Adrenal gland (tissue), 5 donors: ENCODE data around the gene PTPRJ.

ENCODE experiments used
- CTCF ChIP-seq, 6 experiments: fragments of 450-650 bp in 4 of 6; fragments of 200-600 bp in 2 of 6; sonication (generic) in 1 of 6; IDR thresholded peaks; 1 replicate in 5 of 6; 2 replicates in 1 of 6; pipeline versions ENCODE4 v1.5.1 to v1.8.0; 2016 to 2021; ENCODE audit warnings: antibody characterized with exemption in 6 of 6, mild to moderate bottlenecking in 2 of 6, moderate library complexity in 1 of 6
- POLR2A ChIP-seq, 2 donors: fragments of 450-650 bp; IDR thresholded peaks; one replicate each; pipeline ENCODE4 v1.6.1; 2017; ENCODE audit warnings: antibody characterized with exemption in 2 of 2, mild to moderate bottlenecking in 2 of 2, moderate library complexity in 1 of 2
- donor health status: DM: no; HTN: no; CAD: no.

GRCh38 chr11:48018528-48019216, 38.3 kb downstream of the PTPRJ start:
- TF ChIP-seq CTCF (IDR thresholded peaks at IDR 0.05), result no peak
- TF ChIP-seq POLR2A (IDR thresholded peaks at IDR 0.05), result no peak
